HEK293 (cell line): Measurements from ENCODE around the gene FRMD4B.

Source experiments
- MEIS1 ChIP-seq: sonication (generic); formaldehyde crosslinking; IDR thresholded peaks from 2 replicates; pipeline ENCODE4 v1.8.1; 2022; ENCODE audit warnings: missing genetic modification reagents, mild to moderate bottlenecking, borderline replicate concordance
- ZBTB7A ChIP-seq: fragments of 450-650 bp; formaldehyde crosslinking; IDR thresholded peaks from 2 replicates; pipeline ENCODE4 v1.5.1; 2016; ENCODE audit warnings: low read depth, missing biosample characterization, missing genetic modification characterization
- ZNF133 ChIP-seq: fragments of 450-650 bp; formaldehyde crosslinking; IDR thresholded peaks from 2 replicates; pipeline ENCODE4 v1.5.1; 2016; ENCODE audit warnings: missing biosample characterization, missing genetic modification characterization
- ZNF138 ChIP-seq: fragments of 450-650 bp; formaldehyde crosslinking; IDR thresholded peaks from 2 replicates; pipeline ENCODE4 v1.5.1; 2016; ENCODE audit warnings: missing biosample characterization, missing genetic modification characterization, borderline replicate concordance

DNA sequence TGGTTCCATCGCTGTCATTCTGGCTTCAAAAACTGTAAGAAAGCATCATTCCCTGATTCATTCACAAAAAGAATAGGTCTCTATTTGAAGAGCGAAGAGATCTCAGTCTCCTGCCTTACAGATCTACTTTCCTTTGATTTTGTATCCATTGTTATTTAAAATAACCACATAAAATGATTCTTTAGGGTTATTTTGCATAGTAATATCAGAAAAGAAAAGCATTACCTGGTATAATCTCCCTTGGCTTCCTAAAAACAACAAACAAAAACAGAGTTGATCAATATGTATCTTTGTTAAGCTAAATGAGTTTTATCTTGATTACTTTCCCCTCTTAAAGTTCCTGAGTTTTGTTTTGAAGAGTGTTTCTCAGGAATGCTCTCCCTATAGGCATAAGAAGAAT, 136.9 kb downstream of the FRMD4B start:
- TF ChIP-seq ZNF133 (tag by site-specific recombination): no peak
- no peak for TF ChIP-seq ZNF138 (tag by site-specific recombination)
- TF ChIP-seq ZBTB7A (tag by site-specific recombination): no peak
- no peak for TF ChIP-seq MEIS1
